Mucosa of stomach (tissue), 1 donor: ENCODE data around the gene LGR5.

Experiments used
- H3K27me3 ChIP-seq: one replicate; pipeline ENCODE4 v1.7.0; 2013; ENCODE audit warnings: mild to moderate bottlenecking, low read length; ENCODE audit not compliant: control insufficient read depth, insufficient read depth
- H3K36me3 ChIP-seq: one replicate; pipeline ENCODE4 v1.7.0; 2013; ENCODE audit warnings: low read length; ENCODE audit not compliant: control insufficient read depth, insufficient read depth
- H3K4me1 ChIP-seq: one replicate; pipeline ENCODE4 v1.7.0; 2013; ENCODE audit warnings: mild to moderate bottlenecking, low read length; ENCODE audit not compliant: control insufficient read depth, insufficient read depth
- H3K4me3 ChIP-seq: one replicate; pipeline ENCODE4 v1.7.0; 2013; ENCODE audit warnings: low read length
- H3K9ac ChIP-seq: one replicate; pipeline ENCODE4 v1.7.0; 2013; ENCODE audit warnings: mild to moderate bottlenecking, low read length, moderate library complexity
- H3K9me3 ChIP-seq: one replicate; pipeline ENCODE4 v1.7.0; 2013; ENCODE audit warnings: mild to moderate bottlenecking, low read length, moderate library complexity; ENCODE audit not compliant: control insufficient read depth
- donor health status: Pancreatic carcinoma.

The LGR5 gene

GRCh38 chr12:71440345-71440762, 756 bp downstream of the LGR5 start:
- Histone ChIP-seq H3K27me3 (peaks cover 40% of the 10 kb centered on the region), H3K9ac (no peak overlapping the region), H3K4me1 (peaks cover 18% of the 10 kb centered on the region), H3K4me3 (peak overlapping the region; percentile 32), H3K9me3 (no peaks in the 10 kb centered on the region), H3K36me3 (no peaks in the 10 kb centered on the region)

GRCh38 chr12:71440763-71441748, 1.5 kb downstream of the LGR5 start:
- H3K27me3 ChIP-seq = peaks cover 40% of the 10 kb centered on the region
- no peak overlapping the region for H3K9ac ChIP-seq
- peaks cover 18% of the 10 kb centered on the region for H3K4me1 ChIP-seq
- H3K9me3 ChIP-seq = no peaks in the 10 kb centered on the region
- H3K36me3 ChIP-seq = no peaks in the 10 kb centered on the region
- no peak overlapping the region for H3K4me3 ChIP-seq

- H3K27me3 ChIP-seq = peaks cover 40% of the 10 kb centered on the region
- no peaks in the 10 kb centered on the region for H3K9me3 ChIP-seq
- no peak overlapping the region for H3K9ac ChIP-seq
- no peaks in the 10 kb centered on the region for H3K36me3 ChIP-seq
- H3K4me1 ChIP-seq = peaks cover 18% of the 10 kb centered on the region
- no peak overlapping the region for H3K4me3 ChIP-seq
Observed at GRCh38 chr12:71441836-71442566, 2.4 kb downstream of the LGR5 start.

- Histone ChIP-seq H3K9ac (no peak overlapping the region), H3K36me3 (no peaks in the 10 kb centered on the region), H3K4me3 (no peak overlapping the region), H3K27me3 (peaks cover 40% of the 10 kb centered on the region), H3K9me3 (no peaks in the 10 kb centered on the region), H3K4me1 (peaks cover 18% of the 10 kb centered on the region)
Observed at GRCh38 chr12:71442567-71442931, 3.0 kb downstream of the LGR5 start.

- H3K9ac ChIP-seq = no peak overlapping the region
- peaks cover 10% of the 10 kb centered on the region for H3K4me1 ChIP-seq
- H3K9me3 ChIP-seq = no peaks in the 10 kb centered on the region
- peaks cover 17% of the 10 kb centered on the region for H3K27me3 ChIP-seq
- H3K36me3 ChIP-seq = no peaks in the 10 kb centered on the region
- no peak overlapping the region for H3K4me3 ChIP-seq
Observed at GRCh38 chr12:71445071-71445470, 5.5 kb downstream of the LGR5 start.

GRCh38 chr12:71447691-71448132, 8.1 kb downstream of the LGR5 start:
- no peaks in the 10 kb centered on the region for H3K4me1 ChIP-seq
- H3K27me3 ChIP-seq = no peaks in the 10 kb centered on the region
- no peaks in the 10 kb centered on the region for H3K36me3 ChIP-seq
- no peak overlapping the region for H3K4me3 ChIP-seq
- no peak overlapping the region for H3K9ac ChIP-seq
- H3K9me3 ChIP-seq = no peaks in the 10 kb centered on the region

GRCh38 chr12:71448150-71448581, 8.6 kb downstream of the LGR5 start:
- no peak overlapping the region for H3K9ac ChIP-seq
- H3K9me3 ChIP-seq = no peaks in the 10 kb centered on the region

GRCh38 chr12:71449373-71450070, 9.9 kb downstream of the LGR5 start:
- no peak overlapping the region for H3K4me3 ChIP-seq
- H3K9me3 ChIP-seq = no peaks in the 10 kb centered on the region
- H3K4me1 ChIP-seq = no peaks in the 10 kb centered on the region
- H3K36me3 ChIP-seq = no peaks in the 10 kb centered on the region
- no peaks in the 10 kb centered on the region for H3K27me3 ChIP-seq
- H3K9ac ChIP-seq = no peak overlapping the region

More at GRCh38 chr12:71448150-71448581, 8.6 kb downstream of the LGR5 start:
- no peak overlapping the region for H3K4me3 ChIP-seq
- H3K4me1 ChIP-seq = no peaks in the 10 kb centered on the region
- H3K36me3 ChIP-seq = no peaks in the 10 kb centered on the region
- H3K27me3 ChIP-seq = no peaks in the 10 kb centered on the region

GRCh38 chr12:71452006-71452405, 12.4 kb downstream of the LGR5 start:
- H3K4me1 ChIP-seq = no peaks in the 10 kb centered on the region
- no peaks in the 10 kb centered on the region for H3K36me3 ChIP-seq
- H3K4me3 ChIP-seq = no peak overlapping the region
- no peaks in the 10 kb centered on the region for H3K27me3 ChIP-seq
- H3K9me3 ChIP-seq = no peaks in the 10 kb centered on the region
- H3K9ac ChIP-seq = no peak overlapping the region

- Histone ChIP-seq H3K9me3 (no peaks in the 10 kb centered on the region), H3K9ac (no peak overlapping the region), H3K36me3 (no peaks in the 10 kb centered on the region), H3K27me3 (no peaks in the 10 kb centered on the region), H3K4me1 (peaks cover 3% of the 10 kb centered on the region), H3K4me3 (no peak overlapping the region)
Observed at GRCh38 chr12:71455028-71455737, 15.6 kb downstream of the LGR5 start.

GRCh38 chr12:71456316-71456715, 16.7 kb downstream of the LGR5 start:
- peaks cover 3% of the 10 kb centered on the region for H3K4me1 ChIP-seq
- no peaks in the 10 kb centered on the region for H3K27me3 ChIP-seq
- H3K9me3 ChIP-seq = no peaks in the 10 kb centered on the region
- H3K9ac ChIP-seq = no peak overlapping the region
- H3K36me3 ChIP-seq = no peaks in the 10 kb centered on the region
- no peak overlapping the region for H3K4me3 ChIP-seq
